H9 (cell line): ENCODE measurements around the gene MRPL48. TPM values are rescaled to one million over a fixed set of nuclear protein-coding genes. Genes with fewer than 3 reads are reported as not detected.

Source experiments
- DNase-seq: peaks from one replicate; pipeline ENCODE4 v3.0.0-alpha.2; 2017
- H2AFZ ChIP-seq: one replicate; pipeline ENCODE4 v1.6.1; 2013; ENCODE audit warnings: mild to moderate bottlenecking, low read length, control low read depth, moderate library complexity
- H2AK5ac ChIP-seq: 2 replicates; pipeline ENCODE4 v1.6.1; 2013; ENCODE audit warnings: low read length, control low read depth, mixed read lengths; ENCODE audit not compliant: insufficient read length
- H2BK120ac ChIP-seq: one replicate; pipeline ENCODE4 v1.6.1; 2013; ENCODE audit warnings: low read depth, mild to moderate bottlenecking, low read length, control low read depth, inconsistent platforms; ENCODE audit not compliant: poor library complexity, severe bottlenecking
- H2BK12ac ChIP-seq: 2 replicates; pipeline ENCODE4 v1.6.1; 2013; ENCODE audit warnings: low read length, control low read depth, mixed read lengths, low read depth; ENCODE audit not compliant: insufficient read length
- H2BK15ac ChIP-seq: 2 replicates; pipeline ENCODE4 v1.6.1; 2013; ENCODE audit warnings: low read depth, low read length, control low read depth
- H2BK20ac ChIP-seq: one replicate; pipeline ENCODE4 v1.6.1; 2013; ENCODE audit warnings: low read depth, mild to moderate bottlenecking, low read length, control low read depth, inconsistent platforms; ENCODE audit not compliant: poor library complexity, severe bottlenecking
- H2BK5ac ChIP-seq: 2 replicates; pipeline ENCODE4 v1.6.1; 2013; ENCODE audit warnings: low read length, control low read depth, mixed read lengths; ENCODE audit not compliant: insufficient read length
- H3K14ac ChIP-seq: 2 replicates; pipeline ENCODE4 v1.6.1; 2013; ENCODE audit warnings: low read length, control low read depth; ENCODE audit not compliant: insufficient read depth
- H3K18ac ChIP-seq: 2 replicates; pipeline ENCODE4 v1.6.1; 2013; ENCODE audit warnings: low read depth, mild to moderate bottlenecking, mixed read lengths, low read length, control low read depth; ENCODE audit not compliant: insufficient read length
- H3K23ac ChIP-seq: 2 replicates; pipeline ENCODE4 v1.6.1; 2013; ENCODE audit warnings: low read length, control low read depth, mixed read lengths, low read depth; ENCODE audit not compliant: insufficient read length
- H3K23me2 ChIP-seq: 2 replicates; pipeline ENCODE4 v1.6.1; 2013; ENCODE audit warnings: low read depth, mild to moderate bottlenecking, mixed read lengths, low read length, control low read depth; ENCODE audit not compliant: insufficient read length, poor library complexity, severe bottlenecking
- H3K27ac ChIP-seq: 2 replicates; pipeline ENCODE4 v1.5.1; 2013; ENCODE audit warnings: low read length, control low read depth, mixed read lengths, low read depth; ENCODE audit not compliant: insufficient read length
- H3K27me3 ChIP-seq: 2 replicates; pipeline ENCODE4 v1.6.1; 2013; ENCODE audit warnings: low read length, control low read depth, inconsistent platforms; ENCODE audit not compliant: insufficient read depth
- H3K4ac ChIP-seq: 2 replicates; pipeline ENCODE4 v1.6.1; 2013; ENCODE audit warnings: low read depth, mild to moderate bottlenecking, control low read depth, inconsistent platforms, low read length, moderate library complexity
- H3K4me1 ChIP-seq: 2 replicates; pipeline ENCODE4 v1.6.1; 2013; ENCODE audit warnings: low read length, control low read depth, inconsistent platforms; ENCODE audit not compliant: insufficient read depth
- H3K4me2 ChIP-seq: 2 replicates; pipeline ENCODE4 v1.6.1; 2013; ENCODE audit warnings: low read length, control low read depth, mixed read lengths; ENCODE audit not compliant: insufficient read length, insufficient read depth
- H3K56ac ChIP-seq: 2 replicates; pipeline ENCODE4 v1.6.1; 2013; ENCODE audit warnings: low read depth, mild to moderate bottlenecking, mixed read lengths, low read length, control low read depth; ENCODE audit not compliant: insufficient read length
- H3K79me1 ChIP-seq: 2 replicates; pipeline ENCODE4 v1.6.1; 2013; ENCODE audit warnings: low read depth, mild to moderate bottlenecking, moderate library complexity, low read length, control low read depth, inconsistent platforms; ENCODE audit not compliant: insufficient read depth, poor library complexity, severe bottlenecking
- H3K79me2 ChIP-seq: 2 replicates; pipeline ENCODE4 v1.6.1; 2013; ENCODE audit warnings: low read length, control low read depth, inconsistent platforms; ENCODE audit not compliant: insufficient read depth
- H3K9ac ChIP-seq: 2 replicates; pipeline ENCODE4 v1.6.1; 2013; ENCODE audit warnings: low read length, control low read depth, mixed read lengths; ENCODE audit not compliant: insufficient read length; ENCODE audit errors: extremely low read depth
- H3K9me3 ChIP-seq: one replicate; pipeline ENCODE4 v1.6.1; 2013; ENCODE audit warnings: low read depth, low read length, inconsistent platforms; ENCODE audit not compliant: control insufficient read depth
- H3T11ph ChIP-seq: one replicate; pipeline ENCODE4 v1.6.1; 2013; ENCODE audit warnings: mild to moderate bottlenecking, low read length, control low read depth, inconsistent platforms
- H4K20me1 ChIP-seq: one replicate; pipeline ENCODE4 v1.6.1; 2013; ENCODE audit not compliant: control insufficient read depth, insufficient read length, insufficient read depth
- H4K5ac ChIP-seq: 2 replicates; pipeline ENCODE4 v1.6.1; 2013; ENCODE audit warnings: low read depth, mild to moderate bottlenecking, mixed read lengths, low read length, control low read depth; ENCODE audit not compliant: insufficient read length
- H4K8ac ChIP-seq: replicated peaks from 2 replicates; pipeline ENCODE4 v1.6.1; 2013; ENCODE audit warnings: low read length, control low read depth, mixed read lengths, low read depth; ENCODE audit not compliant: insufficient read length
- H4K91ac ChIP-seq: 2 replicates; pipeline ENCODE4 v1.6.1; 2013; ENCODE audit warnings: low read depth, mild to moderate bottlenecking, moderate library complexity, mixed read lengths, low read length, control low read depth; ENCODE audit not compliant: insufficient read length
- H3K27ac Mint-ChIP-seq, 3 experiments: 2 replicates in 2 of 3; 3 replicates in 1 of 3; pipeline ENCODE4 v1.8.0; 2020 to 2021; ENCODE audit warnings: mixed read lengths in 3 of 3, mild to moderate bottlenecking in 1 of 3, moderate library complexity in 1 of 3
- H3K27me3 Mint-ChIP-seq: 2 replicates; pipeline ENCODE4 v1.8.0; 2021; ENCODE audit warnings: low read depth, mild to moderate bottlenecking, moderate library complexity, mixed read lengths
- H3K36me3 Mint-ChIP-seq, 3 experiments: 2 replicates in 2 of 3; 3 replicates in 1 of 3; pipeline ENCODE4 v1.8.0; 2020 to 2021; ENCODE audit warnings: low read depth in 3 of 3, mixed read lengths in 3 of 3; ENCODE audit not compliant: insufficient read depth in 1 of 3
- H3K4me1 Mint-ChIP-seq, 2 experiments: 2 replicates each; pipeline ENCODE4 v1.8.0; 2020; ENCODE audit warnings: mixed read lengths in 2 of 2
- H3K4me3 Mint-ChIP-seq, 2 experiments: 2 replicates in 1 of 2; 3 replicates in 1 of 2; pipeline ENCODE4 v1.8.0; 2020 to 2021; ENCODE audit warnings: mild to moderate bottlenecking in 2 of 2, mixed read lengths in 2 of 2, moderate library complexity in 1 of 2
- H3K9me3 Mint-ChIP-seq, 2 experiments: 2 replicates in 1 of 2; 3 replicates in 1 of 2; pipeline ENCODE4 v1.8.0; 2020; ENCODE audit warnings: mild to moderate bottlenecking in 2 of 2, mixed read lengths in 2 of 2, moderate library complexity in 1 of 2
- CTCF ChIP-seq: fragments of 200-600 bp; sonication (generic); conservative IDR thresholded peaks from 3 replicates; pipeline ENCODE4 v1.8.0; 2021; ENCODE audit warnings: antibody characterized with exemption, mild to moderate bottlenecking
- WGBS: extraction: QIAGEN DNeasy Blood & Tissue Kit; methylation state at CpG from one replicate; pipeline ENCODE4 v1.1.7; 2013; ENCODE audit warnings: missing lambda C conversion rate, low lambda C conversion rate, mixed read lengths; ENCODE audit not compliant: insufficient read length; ENCODE audit errors: extremely low coverage; 5-methylcytosine and 5-hydroxymethylcytosine counted together
- total RNA-seq: library from RNA; stranded (reverse); gene quantifications from 2 replicates; pipeline ENCODE4 v1.2.1, GENCODE V29; 2021

MRPL48 gene
- total RNA-seq, 1 experiment from 2014 or later = 36.4 TPM

GRCh38 chr11:73758451-73758850 lies 29.2 kb upstream of the MRPL48 start:
- H3K4me1 ChIP-seq = no peaks in the 10 kb centered on the region
- H3K9ac ChIP-seq = no peak overlapping the region
- H3K23ac ChIP-seq = no peak overlapping the region
- no peak overlapping the region for H3K27ac ChIP-seq
- H2BK120ac ChIP-seq = no peak overlapping the region
- H2AK5ac ChIP-seq = no peak overlapping the region
- peaks cover 23% of the 10 kb centered on the region; the same call in 1 of the 2 replicates for H3K79me2 ChIP-seq
- H3K4me2 ChIP-seq = peak overlapping the region; percentile 0
- no peak overlapping the region for H3K56ac ChIP-seq
- H2BK20ac ChIP-seq = no peak overlapping the region
- no peak overlapping the region for H2AFZ ChIP-seq
- no peak overlapping the region for H3K4ac ChIP-seq
- no peak for TF ChIP-seq CTCF
- no peak overlapping the region for H3K27ac Mint-ChIP-seq
- no peak overlapping the region for H2BK15ac ChIP-seq
- no peak overlapping the region for H3T11ph ChIP-seq
- no peaks in the 10 kb centered on the region for H4K20me1 ChIP-seq
- no peak overlapping the region for H4K8ac ChIP-seq
- H3K9me3 ChIP-seq = no peaks in the 10 kb centered on the region
- H3K9me3 Mint-ChIP-seq = no peaks in the 10 kb centered on the region; a peak in 1 of 5 replicates
- H2BK5ac ChIP-seq = no peak overlapping the region
- DNase-seq = no peak
- no peak overlapping the region for H4K5ac ChIP-seq
- H3K36me3 Mint-ChIP-seq = peaks cover 0 to 4% (median 4%) of the 10 kb centered on the region in 3 experiments; a peak in 2 of 7 replicates
- no peak overlapping the region for H2BK12ac ChIP-seq
- H3K79me1 ChIP-seq = peaks cover 4% of the 10 kb centered on the region
- H3K18ac ChIP-seq = no peak overlapping the region
- H3K4me1 Mint-ChIP-seq = peaks cover 23 to 28% of the 10 kb centered on the region in 2 experiments
- H4K91ac ChIP-seq = no peak overlapping the region
- no peaks in the 10 kb centered on the region for H3K27me3 Mint-ChIP-seq
- H3K23me2 ChIP-seq = peaks cover 4% of the 10 kb centered on the region
- no peaks in the 10 kb centered on the region for H3K27me3 ChIP-seq
- no CpG with 5 or more reads among the region's 1 CpG for WGBS
- H3K14ac ChIP-seq = no peak overlapping the region
- H3K4me3 Mint-ChIP-seq = peak overlapping the region; percentile 90 to 99
